WERI-Rb-1 (cell line): Measurements from ENCODE around the gene LRRC46.

Source experiments
- DNase-seq: peaks from one replicate; pipeline ENCODE4 v3.0.0-alpha.2; 2020
- H3K27ac ChIP-seq: fragments of 250-450 bp; sonication (Bioruptor Pico); 2 replicates; pipeline ENCODE4 v1.5.1; 2020; ENCODE audit warnings: mild to moderate bottlenecking, moderate library complexity
- H3K27me3 ChIP-seq: fragments of 250-450 bp; sonication (Bioruptor Pico); 2 replicates; pipeline ENCODE4 v1.5.1; 2021; ENCODE audit warnings: mild to moderate bottlenecking, low read depth, moderate library complexity; ENCODE audit not compliant: insufficient read depth, severe bottlenecking
- H3K36me3 ChIP-seq: fragments of 250-450 bp; sonication (Bioruptor Pico); 2 replicates; pipeline ENCODE4 v1.5.1; 2020; ENCODE audit warnings: mild to moderate bottlenecking, moderate library complexity
- H3K4me3 ChIP-seq: 2 replicates; pipeline ENCODE4 v1.5.1; 2011; ENCODE audit warnings: low read depth, mild to moderate bottlenecking, control low read depth, low read length
- H3K9me3 ChIP-seq: fragments of 250-450 bp; sonication (Bioruptor Pico); 2 replicates; pipeline ENCODE4 v1.5.1; 2021; ENCODE audit warnings: mild to moderate bottlenecking, moderate library complexity; ENCODE audit not compliant: severe bottlenecking
- CTCF ChIP-seq: IDR thresholded peaks from 2 replicates; pipeline ENCODE4 v1.5.1; 2011; ENCODE audit warnings: low read depth, mild to moderate bottlenecking, control low read depth, inconsistent platforms, low read length

LRRC46 gene

DNA sequence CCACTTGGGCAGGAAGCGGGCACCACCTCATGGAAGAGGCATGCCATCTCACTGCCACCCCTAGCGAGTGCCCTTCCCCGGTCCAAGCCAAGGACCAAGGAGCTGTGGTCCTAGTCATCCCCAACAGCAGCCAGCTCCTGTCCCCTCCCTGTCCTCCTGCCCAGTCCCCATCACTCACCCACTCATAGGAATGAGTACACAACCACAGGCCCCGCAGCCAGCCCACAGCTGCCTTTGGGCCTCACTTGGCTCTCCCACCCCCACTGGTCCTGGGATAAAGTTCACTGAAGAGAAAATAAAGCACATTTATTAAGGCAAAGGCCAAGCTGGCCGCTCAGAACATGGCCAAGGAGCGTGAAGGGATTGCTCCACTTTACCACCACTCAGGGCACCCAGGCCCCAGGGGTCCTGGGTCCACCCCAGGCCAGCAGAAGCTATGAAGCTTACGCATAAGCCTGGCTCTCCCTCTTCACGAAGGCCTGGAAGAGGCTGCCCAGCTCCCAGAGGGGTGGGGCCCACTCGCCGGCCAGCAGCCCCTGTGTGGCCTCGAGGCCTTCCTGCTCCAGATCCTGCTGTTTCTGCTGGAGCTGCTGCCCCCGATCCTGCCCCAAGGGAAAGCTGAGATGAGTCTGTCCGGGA, 6.0 kb downstream of the LRRC46 start:
- H3K27ac ChIP-seq, result no peak overlapping the region
- TF ChIP-seq CTCF, result no peak
- DNase-seq, result no peak
- no peak overlapping the region for H3K4me3 ChIP-seq
- H3K27me3 ChIP-seq, result no peaks in the 10 kb centered on the region
- H3K9me3 ChIP-seq, result no peaks in the 10 kb centered on the region
- H3K36me3 ChIP-seq, result peaks cover 43% of the 10 kb centered on the region

DNA sequence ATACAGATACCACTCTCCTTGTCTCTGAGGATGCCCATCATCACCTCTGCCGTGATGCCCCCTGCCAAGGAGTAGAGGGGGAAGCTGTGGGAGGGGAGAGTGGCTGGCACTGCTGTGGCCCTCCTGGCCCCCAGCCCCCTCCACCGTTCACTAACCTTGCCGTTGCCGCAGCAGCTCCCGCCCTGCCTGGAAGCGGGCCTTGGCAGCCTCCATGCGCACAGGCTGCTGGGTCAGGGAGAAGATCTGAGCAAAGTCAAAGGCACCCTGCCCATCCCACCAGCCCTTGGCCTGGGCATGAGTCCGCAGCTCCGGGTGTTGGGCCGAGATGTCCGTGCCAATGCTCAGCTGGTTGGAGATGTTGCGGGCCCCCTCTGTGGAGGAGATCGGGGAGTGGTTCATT, 7.2 kb downstream of the LRRC46 start:
- Histone ChIP-seq H3K4me3 (no peak overlapping the region), H3K27ac (no peak overlapping the region), H3K36me3 (peaks cover 43% of the 10 kb centered on the region), H3K27me3 (no peaks in the 10 kb centered on the region), H3K9me3 (no peaks in the 10 kb centered on the region)
- no peak for DNase-seq
- no peak for TF ChIP-seq CTCF

GRCh38 chr17:47839071-47839470, 7.6 kb downstream of the LRRC46 start:
- H3K27ac ChIP-seq, result no peak overlapping the region
- DNase-seq, result no peak

GRCh38 chr17:47840001-47840741, 8.7 kb downstream of the LRRC46 start:
- no peaks in the 10 kb centered on the region for H3K9me3 ChIP-seq
- H3K4me3 ChIP-seq, result peak overlapping the region; percentile 95
- peaks cover 43% of the 10 kb centered on the region for H3K36me3 ChIP-seq
- peak overlapping the region; percentile 79 for H3K27ac ChIP-seq
- no peak for TF ChIP-seq CTCF
- H3K27me3 ChIP-seq, result no peaks in the 10 kb centered on the region
- no peak for DNase-seq

More at GRCh38 chr17:47839071-47839470, 7.6 kb downstream of the LRRC46 start:
- Histone ChIP-seq H3K4me3 (no peak overlapping the region), H3K27me3 (no peaks in the 10 kb centered on the region), H3K36me3 (peaks cover 43% of the 10 kb centered on the region), H3K9me3 (no peaks in the 10 kb centered on the region)
- TF ChIP-seq CTCF, result no peak

DNA sequence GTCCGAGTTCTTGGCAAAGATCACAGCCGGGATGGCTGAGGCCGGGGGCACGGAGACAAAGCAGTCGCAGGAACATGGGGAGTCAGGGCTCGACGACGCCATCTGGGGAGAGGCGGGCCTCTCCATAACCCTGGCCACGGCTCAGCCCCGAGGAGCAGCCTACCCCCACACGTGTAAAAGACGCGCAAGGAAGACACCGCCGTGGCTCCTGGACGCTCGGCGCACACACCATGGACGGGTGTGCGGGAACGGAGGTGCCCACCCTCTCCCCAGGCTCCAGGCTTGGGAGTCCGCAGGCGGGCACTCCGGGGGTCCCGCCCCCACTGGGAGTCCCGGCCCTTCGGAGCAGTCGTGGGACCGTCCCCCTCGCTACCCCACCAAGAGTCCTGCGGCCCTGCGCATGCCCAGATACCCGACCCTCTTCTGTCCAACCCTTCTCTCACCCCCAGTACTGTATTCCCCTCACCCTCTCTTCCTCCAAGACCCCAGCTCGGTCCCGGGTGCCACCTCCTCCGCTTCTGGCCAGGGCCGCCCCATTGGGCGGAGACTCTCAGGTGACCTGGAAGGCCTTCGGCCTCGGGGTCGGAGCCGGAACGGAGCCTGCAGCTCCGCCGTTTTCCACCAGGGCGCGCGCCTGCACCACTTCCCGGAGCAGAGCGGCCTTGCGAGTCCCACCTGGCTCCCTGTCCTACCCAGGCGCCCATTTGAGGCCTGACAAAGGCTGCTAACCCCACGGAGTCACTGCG, 9.4 kb downstream of the LRRC46 start, which contains the start of gene SCRN2:
Gene SCRN2, minus strand, starts transcription at position 532 of the 746 bp plus-strand sequence. Its CDS starts 430 bp downstream, at position 102.
- peak; percentile 98 for TF ChIP-seq CTCF
- Histone ChIP-seq H3K9me3 (no peaks in the 10 kb centered on the region), H3K4me3 (peak within 1 kb of the TSS; percentile 95), H3K27me3 (no peaks in the 10 kb centered on the region), H3K27ac (peak within 1 kb of the TSS; percentile 79), H3K36me3 (peaks cover 38% of the 10 kb centered on the region)
- DNase-seq, result peak; percentile 97
